Measurements from ENCODE around the gene CBR3. TPM values are rescaled to one million over a fixed set of nuclear protein-coding genes. Genes with fewer than 3 reads are reported as not detected.
"Not testable (repeated sequence)": the region's sequence is repeated elsewhere in the genome, so short reads cannot be mapped to it uniquely, and the experiment has no call there.

CBR3 gene
- total RNA-seq, 1 experiment from 2014 or later, result 20.1 TPM

GRCh38 chr21:36132696-36133095, 2.2 kb upstream of the CBR3 start:
- Histone ChIP-seq H4K20me1 (ENCODE audit: insufficient read depth) (no peaks in the 10 kb centered on the region), H2AFZ (no peak overlapping the region), H3K4me2 (no peak overlapping the region), H3K4me1 (replicated peaks; ENCODE audit: insufficient read depth) (peaks cover 17% of the 10 kb centered on the region; the same call in 1 of the 2 replicates), H3K9me2 (ENCODE audit: insufficient read depth) (no peaks in the 10 kb centered on the region), H3K27me3 (ENCODE audit: insufficient read depth, low read depth) (no peaks in the 10 kb centered on the region), H3K36me3 (ENCODE audit: low read depth) (no peaks in the 10 kb centered on the region), H3K27ac (no peak overlapping the region), H3K79me2 (ENCODE audit: low read depth) (0 out of 2 replicates have a peak, but pooled peaks cover 2% of the 10 kb centered on the region), H3K9me3 (ENCODE audit: insufficient read depth, low read depth) (no peaks in the 10 kb centered on the region), H3K4me3 (no peak overlapping the region), H3F3A (ENCODE audit: insufficient read depth, low read depth) (peaks cover 29% of the 10 kb centered on the region; the same call in 1 of the 2 replicates)
- intact Hi-C loops (cut with micrococcal nuclease; ENCODE audit: unreplicated experiment), result no loop called here
- ChIA-PET CTCF (interaction anchor here (0.7 kb wide), 1 partner anchor 27 kb away, joined by 6 read pairs; no protein-coding TSS in a partner anchor), POLR2A (ENCODE audit: unreplicated experiment) (interaction anchor here (0.6 kb wide), 1 partner anchor 99 kb away, joined by 3 read pairs; no protein-coding TSS in a partner anchor)
- no peak for DNase-seq
- BruUV-seq (replicated peaks), result no TSS peak
- TF ChIP-seq EZH2 (IDR thresholded peaks at IDR 0.05; ENCODE audit: low read depth) (no peak), CTCF (conservative IDR thresholded peaks at IDR 0.05) (no peak)

GRCh38 chr21:36135391-36136102, 668 bp downstream of the CBR3 start:
- Histone ChIP-seq H3K27ac (peak overlapping the region; percentile 84), H4K20me1 (ENCODE audit: insufficient read depth) (no peaks in the 10 kb centered on the region), H3F3A (ENCODE audit: insufficient read depth, low read depth) (peaks cover 29% of the 10 kb centered on the region; the same call in 1 of the 2 replicates), H3K79me2 (ENCODE audit: low read depth) (0 out of 2 replicates have a peak, but pooled peaks cover 2% of the 10 kb centered on the region), H3K27me3 (ENCODE audit: insufficient read depth, low read depth) (no peaks in the 10 kb centered on the region), H2AFZ (peak overlapping the region; percentile 94), H3K4me3 (peak overlapping the region; percentile 76), H3K9me2 (ENCODE audit: insufficient read depth) (no peaks in the 10 kb centered on the region), H3K36me3 (ENCODE audit: low read depth) (no peaks in the 10 kb centered on the region), H3K9me3 (ENCODE audit: insufficient read depth, low read depth) (no peaks in the 10 kb centered on the region), H3K4me1 (replicated peaks; ENCODE audit: insufficient read depth) (peaks cover 17% of the 10 kb centered on the region; the same call in 1 of the 2 replicates), H3K4me2 (peak overlapping the region; percentile 94)
- ChIA-PET POLR2A (ENCODE audit: unreplicated experiment) (interaction anchor here (0.6 to 1.2 kb wide), 4 partner anchors 9 to 344 kb away, joined by 4 to 8 read pairs (median 5); partner anchors contain the start of gene CLDN14), CTCF (no interaction called here)
- TF ChIP-seq CTCF (conservative IDR thresholded peaks at IDR 0.05) (no peak), EZH2 (IDR thresholded peaks at IDR 0.05; ENCODE audit: low read depth) (no peak)
- peak; percentile 64 to 82 for DNase-seq
- BruUV-seq (replicated peaks), result TSS peak; percentile 51
- intact Hi-C loops (cut with micrococcal nuclease; ENCODE audit: unreplicated experiment), result no loop called here

GRCh38 chr21:36139791-36140190, 4.9 kb downstream of the CBR3 start:
- POLR2A ChIA-PET (ENCODE audit: unreplicated experiment), result not testable (repeated sequence)

More at GRCh38 chr21:36139791-36140190, 4.9 kb downstream of the CBR3 start:
- Histone ChIP-seq H3K4me1 (replicated peaks; ENCODE audit: insufficient read depth) (peaks cover 13% of the 10 kb centered on the region), H3F3A (ENCODE audit: insufficient read depth, low read depth) (peaks cover 24% of the 10 kb centered on the region; the same call in 1 of the 2 replicates)
- not testable (repeated sequence) for H3K79me2 ChIP-seq (ENCODE audit: low read depth); H3K4me2 ChIP-seq; H4K20me1 ChIP-seq (ENCODE audit: insufficient read depth); H3K9me3 ChIP-seq (ENCODE audit: insufficient read depth, low read depth); H3K27me3 ChIP-seq (ENCODE audit: insufficient read depth, low read depth); H3K4me3 ChIP-seq; H3K36me3 ChIP-seq (ENCODE audit: low read depth); DNase-seq; H3K27ac ChIP-seq; H2AFZ ChIP-seq; H3K9me2 ChIP-seq (ENCODE audit: insufficient read depth); BruUV-seq (replicated peaks)
- intact Hi-C loops (cut with micrococcal nuclease; ENCODE audit: unreplicated experiment), result loop anchor here (5.0 kb wide), 1 partner anchor 788 kb away; no protein-coding TSS in a partner anchor
- CTCF ChIA-PET, result interaction anchor here (0.5 kb wide), 1 partner anchor 145 kb away, joined by 9 read pairs; no protein-coding TSS in a partner anchor

All from PC-9 (cell line).